Retinal pigment epithelial cell (primary cell): ENCODE results near the gene SDHC.
A peak's percentile ranks its signal among the peaks of the same experiment; 100 is the strongest.
"Not testable (repeated sequence)": the region's sequence is repeated elsewhere in the genome, so short reads cannot be mapped to it uniquely, and the experiment has no call there.

Experiments used
- DNase-seq: peaks from one replicate; pipeline ENCODE4 v3.0.0-alpha.2; 2010; ENCODE audit warnings: low read depth
- H3K4me3 ChIP-seq: 2 replicates; pipeline ENCODE4 v1.5.1; 2011; ENCODE audit warnings: mild to moderate bottlenecking, low read length, control low read depth, moderate library complexity
- CTCF ChIP-seq: conservative IDR thresholded peaks from 2 replicates; pipeline ENCODE4 v1.5.1; 2011; ENCODE audit warnings: low read depth, low read length, control low read depth, inconsistent platforms

SDHC gene

GRCh38 chr1:161393151-161393550 is 79.0 kb downstream of the SDHC start:
- no peak for DNase-seq
- no peak for TF ChIP-seq CTCF
- H3K4me3 ChIP-seq, result no peak overlapping the region

- not testable (repeated sequence) for H3K4me3 ChIP-seq
These were observed 82.9 kb downstream of the SDHC start for GRCh38 chr1:161397038-161397437.

GRCh38 chr1:161398900-161399256 is 84.7 kb downstream of the SDHC start:
- TF ChIP-seq CTCF, result no peak
- no peak for DNase-seq
- H3K4me3 ChIP-seq, result peak overlapping the region; percentile 91

More at GRCh38 chr1:161397038-161397437, 82.9 kb downstream of the SDHC start:
- not testable (repeated sequence) for DNase-seq

DNA sequence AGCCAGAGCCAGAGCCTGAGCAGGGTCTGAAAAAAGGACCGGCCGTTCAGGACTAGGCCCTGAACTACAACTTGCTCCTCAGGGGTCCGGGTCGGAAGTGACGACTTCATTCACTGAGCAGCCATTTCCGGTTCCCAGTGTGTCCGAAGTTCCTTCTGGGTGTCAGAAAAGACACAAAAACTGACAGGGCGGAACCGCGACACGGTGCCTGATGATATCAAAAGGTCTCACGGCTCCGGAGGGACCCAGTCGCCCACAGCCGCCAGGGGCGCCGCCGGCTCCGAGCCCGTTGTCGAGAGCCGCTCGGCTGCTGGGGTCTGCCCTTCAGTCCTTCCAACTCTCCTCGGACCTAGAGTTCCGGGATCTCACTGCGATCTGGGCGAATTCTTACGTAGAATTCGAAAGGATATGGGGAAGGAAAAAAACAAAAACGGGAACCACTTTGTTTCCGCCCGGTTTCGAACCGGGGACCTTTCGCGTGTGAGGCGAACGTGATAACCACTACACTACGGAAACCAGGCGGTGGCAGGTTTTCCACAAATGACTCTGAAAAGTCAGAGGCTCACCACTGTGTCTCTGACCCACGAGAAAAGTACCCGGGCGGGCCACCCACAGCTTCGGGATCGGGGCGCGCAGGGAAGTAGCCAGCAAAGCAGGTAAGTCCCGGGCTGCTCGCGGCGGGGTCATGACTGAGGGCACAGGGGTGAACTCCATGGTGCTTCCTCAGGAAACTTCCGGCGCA is 85.2 kb downstream of the SDHC start:
- DNase-seq, result peak; percentile 60
- H3K4me3 ChIP-seq, result peak overlapping the region; percentile 91
- peak; percentile 50 for TF ChIP-seq CTCF

DNA sequence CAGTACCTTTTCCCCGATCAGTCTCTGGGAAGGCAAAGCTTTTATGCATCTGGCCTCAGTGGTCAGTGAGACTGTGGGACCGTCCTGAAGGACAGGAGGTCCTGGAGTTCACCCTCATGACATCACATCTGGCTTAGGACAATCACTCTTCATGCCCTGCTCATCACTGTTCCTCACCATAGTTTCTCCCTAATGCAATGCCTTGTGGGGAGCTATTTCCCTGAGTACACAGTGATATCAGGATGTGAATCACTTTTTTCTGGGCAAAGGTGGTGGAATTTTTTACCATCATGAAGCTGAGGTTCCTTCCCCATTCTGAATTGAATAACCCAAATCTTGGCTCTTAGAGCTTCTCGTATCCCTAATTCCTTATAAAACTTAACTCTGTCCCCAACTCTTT is 88.3 kb downstream of the SDHC start:
- H3K4me3 ChIP-seq, result no peak overlapping the region
- TF ChIP-seq CTCF, result no peak
- no peak for DNase-seq

- no peak for DNase-seq
- TF ChIP-seq CTCF, result no peak
- H3K4me3 ChIP-seq, result no peak overlapping the region
These were observed 89.9 kb downstream of the SDHC start for GRCh38 chr1:161404051-161404597.

DNA sequence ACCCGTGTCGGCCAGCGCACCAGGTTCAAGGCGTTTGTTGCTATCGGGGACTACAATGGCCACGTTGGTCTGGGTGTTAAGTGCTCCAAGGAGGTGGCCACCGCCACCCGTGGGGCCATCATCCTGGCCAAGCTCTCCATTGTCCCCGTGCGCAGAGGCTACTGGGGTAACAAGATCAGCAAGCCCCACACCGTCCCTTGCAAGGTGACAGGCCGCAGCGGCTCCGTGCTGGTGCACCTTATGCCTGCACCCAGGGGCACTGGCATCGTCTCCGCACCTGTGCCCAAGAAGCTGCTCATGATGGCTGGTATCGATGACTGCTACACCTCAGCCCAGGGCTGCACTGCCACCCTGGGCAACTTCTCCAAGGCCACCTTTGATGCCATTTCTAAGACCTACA is 92.4 kb downstream of the SDHC start:
- DNase-seq, result not testable (repeated sequence)

GRCh38 chr1:161407451-161407985 is 93.3 kb downstream of the SDHC start:
- no peak for DNase-seq
- no peak overlapping the region for H3K4me3 ChIP-seq
- TF ChIP-seq CTCF, result no peak

More for the DNA sequence above, 92.4 kb downstream of the SDHC start:
- not testable (repeated sequence) for H3K4me3 ChIP-seq
